ENCODE measurements around the gene CFAP57.

CFAP57 gene

GRCh38 chr1:43294761-43295160, 122.6 kb downstream of the CFAP57 start:
- no peak overlapping the region for H2AFZ ChIP-seq (ENCODE audit: low read depth, low read length, severe bottlenecking)
- H4K20me1 ChIP-seq (ENCODE audit: low read depth, low read length): no peaks in the 10 kb centered on the region
- no peaks in the 10 kb centered on the region for H3K36me3 ChIP-seq (ENCODE audit: low read length)

GRCh38 chr1:43296207-43296606, 124.1 kb downstream of the CFAP57 start:
- Histone ChIP-seq H3K9me3 (ENCODE audit: insufficient read depth, low read length) (no peaks in the 10 kb centered on the region), H3K27me3 (ENCODE audit: low read length) (no peaks in the 10 kb centered on the region), H3K27ac (ENCODE audit: low read depth, low read length) (no peak overlapping the region), H3K4me3 (ENCODE audit: insufficient read depth, low read length, poor library complexity, severe bottlenecking) (no peak overlapping the region), H2AFZ (ENCODE audit: low read depth, low read length, severe bottlenecking) (no peak overlapping the region), H3K79me2 (ENCODE audit: insufficient read depth, low read length) (no peaks in the 10 kb centered on the region), H3F3A (ENCODE audit: insufficient read depth) (no peaks in the 10 kb centered on the region), H4K20me1 (ENCODE audit: low read depth, low read length) (no peaks in the 10 kb centered on the region), H3K9ac (ENCODE audit: low read length) (no peak overlapping the region), H3K4me2 (ENCODE audit: low read depth, low read length, poor library complexity, severe bottlenecking) (no peak overlapping the region), H3K9me2 (replicated peaks; ENCODE audit: insufficient read depth, low read length) (no peaks in the 10 kb centered on the region), H3K36me3 (ENCODE audit: low read length) (no peaks in the 10 kb centered on the region)
- TF ChIP-seq EZH2phosphoT487 (conservative IDR thresholded peaks at IDR 0.05; ENCODE audit: low read length) (no peak), CTCF (IDR thresholded peaks at IDR 0.05; ENCODE audit: insufficient read depth, low read length, poor library complexity, severe bottlenecking) (no peak)

More at GRCh38 chr1:43294761-43295160, 122.6 kb downstream of the CFAP57 start:
- no peak overlapping the region for H3K27ac ChIP-seq (ENCODE audit: low read depth, low read length)
- TF ChIP-seq CTCF (IDR thresholded peaks at IDR 0.05; ENCODE audit: insufficient read depth, low read length, poor library complexity, severe bottlenecking): no peak
- TF ChIP-seq EZH2phosphoT487 (conservative IDR thresholded peaks at IDR 0.05; ENCODE audit: low read length): no peak
- no peaks in the 10 kb centered on the region for H3F3A ChIP-seq (ENCODE audit: insufficient read depth)
- H3K4me3 ChIP-seq (ENCODE audit: insufficient read depth, low read length, poor library complexity, severe bottlenecking): no peak overlapping the region
- no peaks in the 10 kb centered on the region for H3K9me2 ChIP-seq (replicated peaks; ENCODE audit: insufficient read depth, low read length)
- no peaks in the 10 kb centered on the region for H3K79me2 ChIP-seq (ENCODE audit: insufficient read depth, low read length)
- H3K27me3 ChIP-seq (ENCODE audit: low read length): no peaks in the 10 kb centered on the region
- H3K4me2 ChIP-seq (ENCODE audit: low read depth, low read length, poor library complexity, severe bottlenecking): no peak overlapping the region
- no peaks in the 10 kb centered on the region for H3K9me3 ChIP-seq (ENCODE audit: insufficient read depth, low read length)
- no peak overlapping the region for H3K9ac ChIP-seq (ENCODE audit: low read length)

GRCh38 chr1:43298055-43298454, 125.9 kb downstream of the CFAP57 start:
- Histone ChIP-seq H2AFZ (ENCODE audit: low read depth, low read length, severe bottlenecking) (no peak overlapping the region), H3K9ac (ENCODE audit: low read length) (no peak overlapping the region), H3K27ac (ENCODE audit: low read depth, low read length) (no peak overlapping the region), H3K4me3 (ENCODE audit: insufficient read depth, low read length, poor library complexity, severe bottlenecking) (no peak overlapping the region), H3K4me2 (ENCODE audit: low read depth, low read length, poor library complexity, severe bottlenecking) (no peak overlapping the region), H3F3A (ENCODE audit: insufficient read depth) (no peaks in the 10 kb centered on the region), H3K27me3 (ENCODE audit: low read length) (no peaks in the 10 kb centered on the region), H3K9me3 (ENCODE audit: insufficient read depth, low read length) (no peaks in the 10 kb centered on the region), H4K20me1 (ENCODE audit: low read depth, low read length) (no peaks in the 10 kb centered on the region), H3K9me2 (replicated peaks; ENCODE audit: insufficient read depth, low read length) (no peaks in the 10 kb centered on the region), H3K79me2 (ENCODE audit: insufficient read depth, low read length) (no peaks in the 10 kb centered on the region), H3K36me3 (ENCODE audit: low read length) (no peaks in the 10 kb centered on the region)
- TF ChIP-seq EZH2phosphoT487 (conservative IDR thresholded peaks at IDR 0.05; ENCODE audit: low read length) (no peak), CTCF (IDR thresholded peaks at IDR 0.05; ENCODE audit: insufficient read depth, low read length, poor library complexity, severe bottlenecking) (no peak)
